ENCODE measurements around the gene CALML4. TPM values are rescaled to one million over a fixed set of nuclear protein-coding genes. Genes with fewer than 3 reads are reported as not detected.

Gene CALML4
- polyA plus RNA-seq, 1 donor (not counting 4 experiments of a cell fraction or from before 2014, with no cell fraction given): 7.0 TPM

GRCh38 chr15:68186671-68187397, 18.3 kb downstream of the CALML4 start:
- TF ChIP-seq, protein P1, sequence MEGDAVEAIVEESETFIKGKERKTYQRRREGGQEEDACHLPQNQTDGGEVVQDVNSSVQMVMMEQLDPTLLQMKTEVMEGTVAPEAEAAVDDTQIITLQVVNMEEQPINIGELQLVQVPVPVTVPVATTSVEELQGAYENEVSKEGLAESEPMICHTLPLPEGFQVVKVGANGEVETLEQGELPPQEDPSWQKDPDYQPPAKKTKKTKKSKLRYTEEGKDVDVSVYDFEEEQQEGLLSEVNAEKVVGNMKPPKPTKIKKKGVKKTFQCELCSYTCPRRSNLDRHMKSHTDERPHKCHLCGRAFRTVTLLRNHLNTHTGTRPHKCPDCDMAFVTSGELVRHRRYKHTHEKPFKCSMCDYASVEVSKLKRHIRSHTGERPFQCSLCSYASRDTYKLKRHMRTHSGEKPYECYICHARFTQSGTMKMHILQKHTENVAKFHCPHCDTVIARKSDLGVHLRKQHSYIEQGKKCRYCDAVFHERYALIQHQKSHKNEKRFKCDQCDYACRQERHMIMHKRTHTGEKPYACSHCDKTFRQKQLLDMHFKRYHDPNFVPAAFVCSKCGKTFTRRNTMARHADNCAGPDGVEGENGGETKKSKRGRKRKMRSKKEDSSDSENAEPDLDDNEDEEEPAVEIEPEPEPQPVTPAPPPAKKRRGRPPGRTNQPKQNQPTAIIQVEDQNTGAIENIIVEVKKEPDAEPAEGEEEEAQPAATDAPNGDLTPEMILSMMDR (optimal IDR thresholded peaks at IDR 0.05 in 1 of 3, IDR thresholded peaks at IDR 0.05 in 1 of 3, conservative IDR thresholded peaks at IDR 0.05 in 1 of 3; ENCODE audit: extremely low read depth in 1 of 3, insufficient read depth in 2 of 3, low read length in 3 of 3): no peak
- no peak for TF ChIP-seq EZH2 (IDR thresholded peaks at IDR 0.05; ENCODE audit: low read length)
- peaks cover 12 to 31% of the 10 kb centered on the region in 2 experiments for H3K36me3 ChIP-seq (ENCODE audit: control insufficient read depth in 2 of 2, extremely low read depth in 1 of 2, insufficient read depth in 2 of 2, low read length in 2 of 2)
- dilution Hi-C loops (cut with MboI; ENCODE audit: extremely low pct_ligation_motif_present, low sequenced_read_pairs): no loop called here
- H3K27me3 ChIP-seq (ENCODE audit: control insufficient read depth, extremely low read depth, insufficient read depth, low read length): no peaks in the 10 kb centered on the region
- H3K4me3 ChIP-seq (ENCODE audit: control insufficient read depth in 2 of 3, extremely low read depth in 1 of 3, insufficient read depth in 2 of 3, low read depth in 1 of 3, low read length in 3 of 3): no peak overlapping the region
- peaks cover 3% of the 10 kb centered on the region for H3K9me1 ChIP-seq (ENCODE audit: control insufficient read depth, extremely low read depth, insufficient read depth, low read length)
- H2AFZ ChIP-seq (ENCODE audit: control insufficient read depth, low read length): no peak overlapping the region
- no peak overlapping the region for H3K9ac ChIP-seq (ENCODE audit: control insufficient read depth, extremely low read depth, insufficient read depth, low read length)
- H3K9me3 ChIP-seq (ENCODE audit: control insufficient read depth, low read depth, low read length): no peaks in the 10 kb centered on the region
- FAIRE-seq: no peak
- no peaks in the 10 kb centered on the region for H3K79me2 ChIP-seq (ENCODE audit: control insufficient read depth, insufficient read depth, low read length)
- H3K27ac ChIP-seq (ENCODE audit: control insufficient read depth, insufficient read depth, low read length): no peak overlapping the region
- no peak overlapping the region for H3K4me2 ChIP-seq (ENCODE audit: control insufficient read depth, extremely low read depth, insufficient read depth, low read depth, low read length)
- H3K4me1 ChIP-seq (ENCODE audit: control insufficient read depth, extremely low read depth, insufficient read depth, low read length): peaks cover 10% of the 10 kb centered on the region
- DNase-seq (ENCODE audit: low read depth, low spot score): no peak
- H4K20me1 ChIP-seq (ENCODE audit: control insufficient read depth, extremely low read depth, insufficient read depth, low read length): no peaks in the 10 kb centered on the region

GRCh38 chr15:68184616-68185480, 20.3 kb downstream of the CALML4 start:
- H3K79me2 ChIP-seq (ENCODE audit: control insufficient read depth, insufficient read depth, low read length): no peaks in the 10 kb centered on the region
- H3K27me3 ChIP-seq (ENCODE audit: control insufficient read depth, extremely low read depth, insufficient read depth, low read length): no peaks in the 10 kb centered on the region
- H3K4me2 ChIP-seq (ENCODE audit: control insufficient read depth, extremely low read depth, insufficient read depth, low read depth, low read length): no peak overlapping the region
- no peak overlapping the region for H3K4me3 ChIP-seq (ENCODE audit: control insufficient read depth in 2 of 3, extremely low read depth in 1 of 3, insufficient read depth in 2 of 3, low read depth in 1 of 3, low read length in 3 of 3)
- FAIRE-seq (no peak), DNase-seq (ENCODE audit: low read depth, low spot score) (no peak)
- H2AFZ ChIP-seq (ENCODE audit: control insufficient read depth, low read length): no peak overlapping the region
- peaks cover 3% of the 10 kb centered on the region for H3K9me1 ChIP-seq (ENCODE audit: control insufficient read depth, extremely low read depth, insufficient read depth, low read length)
- peaks cover 10% of the 10 kb centered on the region for H3K4me1 ChIP-seq (ENCODE audit: control insufficient read depth, extremely low read depth, insufficient read depth, low read length)
- H3K27ac ChIP-seq (ENCODE audit: control insufficient read depth, insufficient read depth, low read length): no peak overlapping the region
- H3K36me3 ChIP-seq (ENCODE audit: control insufficient read depth in 2 of 2, extremely low read depth in 1 of 2, insufficient read depth in 2 of 2, low read length in 2 of 2): peaks cover 14 to 31% of the 10 kb centered on the region in 2 experiments
- TF ChIP-seq EZH2 (IDR thresholded peaks at IDR 0.05; ENCODE audit: low read length): no peak
- TF ChIP-seq, protein P1 (optimal IDR thresholded peaks at IDR 0.05 in 1 of 3, IDR thresholded peaks at IDR 0.05 in 1 of 3, conservative IDR thresholded peaks at IDR 0.05 in 1 of 3; ENCODE audit: extremely low read depth in 1 of 3, insufficient read depth in 2 of 3, low read length in 3 of 3): no peak
- dilution Hi-C loops (cut with MboI; ENCODE audit: extremely low pct_ligation_motif_present, low sequenced_read_pairs): no loop called here
- H4K20me1 ChIP-seq (ENCODE audit: control insufficient read depth, extremely low read depth, insufficient read depth, low read length): no peaks in the 10 kb centered on the region
- no peaks in the 10 kb centered on the region for H3K9me3 ChIP-seq (ENCODE audit: control insufficient read depth, low read depth, low read length)
- H3K9ac ChIP-seq (ENCODE audit: control insufficient read depth, extremely low read depth, insufficient read depth, low read length): no peak overlapping the region

Data from keratinocyte (primary cell).